GM18858 (cell line): ENCODE results near the gene RFX8.
"Not testable (repeated sequence)": the region's sequence is repeated elsewhere in the genome, so short reads cannot be mapped to it uniquely, and the experiment has no call there.

Source experiments
- ATAC-seq: cut with Tn5 transposase; IDR thresholded peaks from one replicate; pipeline ENCODE4 v1.9.1; 2021; ENCODE audit not compliant: unreplicated experiment

The RFX8 gene

GRCh38 chr2:101442042-101442666, 32.8 kb downstream of the RFX8 start:
- ATAC-seq: no peak

GRCh38 chr2:101440127-101440738, 34.7 kb downstream of the RFX8 start:
- no peak for ATAC-seq

- no peak for ATAC-seq
Observed at GRCh38 chr2:101439716-101440115, 35.2 kb downstream of the RFX8 start.

GRCh38 chr2:101438555-101438954, 36.4 kb downstream of the RFX8 start:
- ATAC-seq: not testable (repeated sequence)

GRCh38 chr2:101435001-101435862, 39.7 kb downstream of the RFX8 start:
- no peak for ATAC-seq

GRCh38 chr2:101433465-101433864, 41.4 kb downstream of the RFX8 start:
- ATAC-seq: no peak

GRCh38 chr2:101432411-101433181, 42.3 kb downstream of the RFX8 start:
- ATAC-seq: no peak

- ATAC-seq: no peak
Observed at GRCh38 chr2:101431486-101431885, 43.4 kb downstream of the RFX8 start.

GRCh38 chr2:101430156-101430555, 44.8 kb downstream of the RFX8 start:
- no peak for ATAC-seq

- ATAC-seq: no peak
Observed at GRCh38 chr2:101429453-101429852, 45.5 kb downstream of the RFX8 start.

GRCh38 chr2:101428422-101429176, 46.3 kb downstream of the RFX8 start:
- ATAC-seq: no peak

GRCh38 chr2:101427743-101428142, 47.2 kb downstream of the RFX8 start:
- ATAC-seq: no peak

GRCh38 chr2:101427240-101427639, 47.7 kb downstream of the RFX8 start:
- ATAC-seq: no peak

GRCh38 chr2:101426822-101427221, 48.1 kb downstream of the RFX8 start:
- no peak for ATAC-seq

- no peak for ATAC-seq
Observed at GRCh38 chr2:101420623-101421022, 54.3 kb downstream of the RFX8 start.

GRCh38 chr2:101419096-101419663, 55.7 kb downstream of the RFX8 start:
- ATAC-seq: no peak

GRCh38 chr2:101418460-101419095, 56.3 kb downstream of the RFX8 start:
- ATAC-seq: no peak

GRCh38 chr2:101416609-101417008, 58.3 kb downstream of the RFX8 start:
- ATAC-seq: no peak

- no peak for ATAC-seq
Observed at GRCh38 chr2:101415884-101416283, 59.0 kb downstream of the RFX8 start.

- no peak for ATAC-seq
Observed at GRCh38 chr2:101415220-101415619, 59.7 kb downstream of the RFX8 start.
